AML-193 (cell line): ENCODE data around the gene APPL2.
"Not testable (repeated sequence)": the region's sequence is repeated elsewhere in the genome, so short reads cannot be mapped to it uniquely, and the experiment has no call there.

Experiments
- DNase-seq, 2 experiments: peaks; one replicate each; lab custom pipeline; 2025; lab: John Stamatoyannopoulos, UW

APPL2 gene

DNA sequence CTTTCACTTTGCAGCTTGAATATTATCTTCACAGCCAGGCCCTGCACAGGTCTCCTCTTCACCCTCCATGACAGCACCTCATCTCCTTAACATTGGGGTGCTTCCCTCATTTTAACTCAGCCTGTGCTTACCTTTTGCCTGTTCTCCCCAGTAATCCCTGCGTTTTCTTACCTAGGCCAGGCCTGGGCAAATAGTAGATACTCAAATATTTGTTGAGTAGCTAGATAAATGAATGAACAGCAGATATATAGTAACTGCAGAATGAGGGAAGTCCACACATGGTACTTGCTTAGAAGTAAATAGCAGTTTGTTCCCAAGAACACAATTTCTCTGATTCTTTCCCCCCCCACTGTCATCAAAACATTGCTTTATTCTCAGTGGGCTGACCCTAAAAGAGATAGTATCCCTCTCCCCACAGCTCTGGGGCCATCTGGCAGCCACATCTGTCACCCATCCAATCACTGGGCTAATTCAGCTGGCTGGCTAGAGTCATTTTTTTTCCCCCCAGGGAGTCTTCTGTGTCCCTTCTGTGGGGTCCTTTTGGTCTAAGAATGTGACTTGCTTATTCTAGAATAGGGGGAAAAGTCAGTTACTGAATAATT is 43.2 kb downstream of the APPL2 start:
- DNase-seq = no peak

DNA sequence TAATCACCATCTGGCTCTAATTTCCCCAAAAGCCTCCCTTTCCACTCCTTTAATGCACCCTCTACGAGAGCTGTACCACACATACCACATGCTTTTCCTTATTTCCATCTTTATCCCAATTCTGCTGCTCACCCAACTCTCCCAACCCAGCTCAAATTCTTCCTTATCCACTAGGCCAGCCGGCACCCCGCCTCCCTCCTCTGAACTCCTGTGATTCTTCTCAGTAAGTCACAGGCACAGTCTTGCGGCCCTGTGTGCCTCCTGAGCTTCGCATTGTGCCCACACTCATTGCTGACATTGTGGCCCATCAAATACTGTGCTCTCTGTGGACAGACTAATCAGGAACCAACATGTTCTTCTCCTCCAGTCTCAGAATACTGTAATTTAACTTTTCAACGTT is 45.4 kb downstream of the APPL2 start:
- DNase-seq = no peak

DNA sequence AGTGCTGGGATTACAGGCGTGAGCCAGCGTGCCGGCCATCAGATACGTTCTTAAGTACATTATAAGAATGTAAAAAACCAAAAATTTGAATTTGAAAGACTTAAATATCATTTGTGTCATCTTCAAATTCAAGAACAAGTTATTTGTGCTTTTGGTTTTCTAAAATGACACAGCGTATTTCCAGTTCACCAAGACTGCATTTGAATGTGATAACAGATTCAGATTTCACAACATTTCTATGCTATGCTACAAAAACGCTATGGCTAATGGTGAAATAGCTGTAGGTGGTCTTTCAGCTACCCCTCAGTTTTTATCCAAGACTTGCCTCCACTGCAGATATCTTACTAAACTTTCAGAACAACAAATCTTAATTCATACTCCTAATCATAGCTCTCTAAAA is 46.7 kb downstream of the APPL2 start:
- DNase-seq = no peak

DNA sequence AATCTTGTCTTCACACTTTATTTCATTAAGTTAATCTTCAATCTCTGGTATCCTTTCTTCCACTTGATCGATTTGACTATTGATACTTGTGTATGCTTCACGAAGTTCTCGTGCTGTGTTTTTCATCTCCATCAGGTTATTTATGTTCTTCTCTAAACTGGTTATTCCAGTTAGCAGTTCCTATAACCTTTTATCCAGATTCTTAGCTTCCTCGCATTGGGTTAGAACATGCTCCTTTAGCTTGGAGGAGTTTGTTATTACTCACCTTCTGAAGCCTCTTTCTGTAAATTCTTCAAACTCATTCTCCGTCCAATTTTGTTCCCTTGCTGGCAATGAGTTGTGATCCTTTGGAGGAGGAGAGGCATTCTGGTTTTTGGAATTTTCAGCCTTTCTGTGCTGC is 52.0 kb downstream of the APPL2 start:
- DNase-seq = not testable (repeated sequence)

DNA sequence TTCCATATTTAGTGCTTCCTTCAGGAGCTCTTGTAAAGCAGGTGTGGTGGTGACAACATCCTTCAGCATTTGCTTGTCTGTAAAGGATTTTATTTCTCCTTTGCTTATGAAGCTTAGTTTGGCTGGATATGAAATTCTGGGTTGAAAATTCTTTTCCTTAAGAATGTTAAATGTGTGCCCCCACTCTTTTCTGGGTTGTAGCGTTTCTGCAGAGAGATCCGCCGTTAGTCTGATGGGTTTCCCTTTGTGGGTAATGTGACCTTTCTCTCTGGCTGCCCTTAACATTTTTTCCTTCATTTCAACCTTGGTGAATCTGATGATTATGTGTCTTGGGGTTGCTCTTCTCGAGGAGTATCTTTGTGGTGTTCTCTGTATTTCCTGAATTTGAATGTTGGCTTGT is 52.6 kb downstream of the APPL2 start:
- DNase-seq = not testable (repeated sequence)

DNA sequence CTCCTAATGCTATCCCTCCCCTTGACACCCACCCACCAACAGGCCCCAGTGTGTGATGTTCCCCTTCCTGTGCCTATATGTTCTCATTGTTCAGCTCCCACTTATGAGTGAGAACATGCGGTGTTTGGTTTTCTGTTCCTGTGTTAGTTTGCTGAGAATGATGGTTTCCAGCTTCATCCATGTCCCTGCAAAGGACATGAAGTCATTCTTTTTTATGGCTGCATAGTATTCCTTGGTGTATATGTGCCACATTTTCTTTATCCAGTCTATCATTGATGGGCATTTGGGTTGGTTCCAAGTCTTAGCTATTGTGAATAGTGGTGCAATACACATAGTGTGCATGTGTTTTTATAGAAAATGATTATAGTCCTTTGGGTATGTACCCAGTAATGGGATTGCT is 56.9 kb downstream of the APPL2 start:
- DNase-seq = not testable (repeated sequence)

DNA sequence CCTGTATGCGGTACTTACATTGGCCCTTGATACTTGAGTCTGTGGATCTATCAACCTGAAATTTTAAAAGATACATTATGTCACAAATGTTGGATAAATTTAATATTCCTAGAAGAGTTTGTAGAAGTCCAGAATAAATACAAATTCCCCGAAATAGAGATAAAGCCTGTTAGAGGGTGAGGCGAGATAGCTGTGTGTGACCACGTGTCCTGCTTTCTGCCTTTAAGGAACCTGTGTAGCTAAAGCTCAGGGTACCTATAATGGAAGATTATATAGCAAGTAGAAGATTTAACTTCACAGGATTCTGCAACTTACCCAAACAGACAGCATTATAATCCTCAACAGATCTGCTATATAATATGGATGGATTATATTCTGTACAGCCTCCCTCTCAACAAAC is 58.8 kb downstream of the APPL2 start:
- no peak for DNase-seq

DNA sequence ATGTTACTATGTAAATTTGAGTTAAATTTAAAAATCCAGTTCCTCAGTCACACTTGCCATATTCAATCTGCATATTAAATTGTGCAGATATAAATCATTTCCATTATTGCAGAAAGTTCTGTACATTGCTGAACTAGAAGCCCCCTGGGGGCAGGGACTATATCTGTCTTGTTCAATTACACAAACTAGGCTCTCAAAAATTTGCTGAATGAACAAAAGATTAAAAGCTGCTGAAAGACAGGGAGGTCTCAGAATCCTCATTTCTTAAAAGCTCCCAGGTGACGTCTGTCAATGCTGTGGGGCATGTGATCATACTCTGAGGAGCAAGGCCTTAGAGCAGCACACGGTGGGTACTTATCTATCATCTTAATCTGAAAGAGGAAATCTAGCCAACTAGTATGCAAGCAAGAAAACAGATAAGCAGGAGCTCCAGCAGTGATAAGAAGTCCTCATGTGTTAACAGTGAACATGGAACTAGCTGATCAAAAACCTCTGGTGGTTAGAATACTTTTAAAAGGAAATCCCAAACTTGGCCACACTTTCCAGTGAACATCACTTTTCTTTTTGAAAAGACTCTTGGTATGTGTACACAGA is 60.5 kb downstream of the APPL2 start:
- no peak for DNase-seq

DNA sequence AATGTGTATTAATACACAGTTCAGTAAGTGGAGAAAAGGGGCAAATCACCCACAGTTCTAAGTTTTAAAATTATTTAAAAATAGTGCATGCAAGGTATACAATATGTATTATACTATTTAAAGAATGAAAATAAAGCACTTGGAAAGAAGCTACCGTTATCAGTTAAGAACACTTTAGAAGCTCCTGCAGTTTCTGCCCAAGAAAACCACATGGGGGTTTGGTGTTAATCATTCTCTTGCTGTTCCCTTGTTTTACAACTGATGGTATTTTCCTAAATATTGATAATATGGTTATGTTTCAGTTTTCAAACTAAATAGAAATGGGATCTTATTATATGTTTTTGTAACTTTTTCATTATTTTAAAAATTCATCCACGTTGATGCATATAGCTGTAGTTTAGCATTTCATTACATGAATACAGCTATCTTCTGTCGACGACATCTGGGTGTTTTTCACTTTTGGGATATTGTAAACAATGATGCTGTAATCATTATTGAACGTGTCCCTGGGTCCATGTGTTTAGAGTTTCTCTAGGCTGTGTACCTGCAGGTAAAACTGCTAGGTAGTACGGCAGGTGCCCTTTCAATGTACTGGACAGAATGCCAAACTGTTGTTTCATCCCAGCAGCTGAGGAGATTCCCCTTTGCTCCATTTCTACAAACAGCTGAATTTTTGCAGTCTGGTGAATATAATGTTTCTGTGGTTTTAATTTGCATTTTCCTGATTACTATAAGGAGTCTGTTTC is 64.1 kb downstream of the APPL2 start:
- no peak for DNase-seq

DNA sequence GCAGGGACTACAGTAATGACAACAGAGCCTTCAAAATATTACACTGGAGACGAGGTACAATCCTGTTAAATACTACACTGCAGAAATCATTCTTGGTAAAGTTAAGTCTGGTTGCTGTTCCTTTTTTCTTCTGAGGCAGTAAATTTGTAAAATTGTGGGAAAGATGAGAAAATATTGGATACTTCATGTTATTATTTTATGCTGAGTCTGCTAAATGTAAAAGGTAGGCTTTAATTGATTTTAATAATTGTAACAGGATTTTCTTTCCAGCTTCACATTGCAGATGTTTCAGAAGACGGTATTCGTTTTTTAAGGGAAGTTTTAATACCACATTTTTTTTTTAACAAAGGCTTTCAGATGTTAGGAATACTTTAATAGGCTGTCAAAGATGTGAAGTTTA is 65.8 kb downstream of the APPL2 start:
- no peak for DNase-seq

DNA sequence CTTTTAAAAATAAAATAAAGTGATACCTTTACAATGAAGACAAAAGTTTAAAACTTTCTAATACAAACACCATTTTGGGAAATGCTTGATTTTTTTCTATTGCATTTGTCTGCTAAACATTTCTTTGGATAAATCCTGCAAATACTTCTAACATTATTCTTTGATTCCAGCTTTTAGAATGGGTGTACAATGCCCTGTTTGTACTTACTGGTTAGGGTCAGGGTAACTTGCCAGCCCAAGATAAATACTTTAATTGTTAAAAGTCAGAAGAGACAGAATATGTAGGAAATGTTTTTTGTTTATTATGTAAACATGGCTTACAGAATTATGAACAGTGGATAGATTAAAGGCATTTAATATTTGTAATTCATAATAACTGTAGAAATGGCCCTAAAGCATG is 68.0 kb downstream of the APPL2 start:
- no peak for DNase-seq

DNA sequence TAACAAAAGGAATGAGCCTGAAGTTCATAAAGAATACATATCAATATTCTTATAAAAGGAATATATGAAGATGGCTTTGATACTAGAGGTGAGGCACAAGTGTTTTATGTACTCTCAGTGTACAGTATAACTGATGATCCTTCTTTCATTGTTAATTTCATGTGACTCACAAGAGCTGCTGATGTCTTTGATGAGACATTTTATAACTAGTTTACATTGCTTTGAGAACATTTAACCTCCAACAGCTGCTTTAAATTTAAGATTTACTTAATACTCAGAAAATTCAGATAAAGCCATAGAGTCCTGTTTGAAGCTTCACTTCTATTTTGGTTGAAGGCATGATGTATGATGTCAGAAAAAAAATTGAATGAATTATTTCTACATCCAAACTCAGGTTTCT is 68.6 kb downstream of the APPL2 start:
- no peak for DNase-seq

DNA sequence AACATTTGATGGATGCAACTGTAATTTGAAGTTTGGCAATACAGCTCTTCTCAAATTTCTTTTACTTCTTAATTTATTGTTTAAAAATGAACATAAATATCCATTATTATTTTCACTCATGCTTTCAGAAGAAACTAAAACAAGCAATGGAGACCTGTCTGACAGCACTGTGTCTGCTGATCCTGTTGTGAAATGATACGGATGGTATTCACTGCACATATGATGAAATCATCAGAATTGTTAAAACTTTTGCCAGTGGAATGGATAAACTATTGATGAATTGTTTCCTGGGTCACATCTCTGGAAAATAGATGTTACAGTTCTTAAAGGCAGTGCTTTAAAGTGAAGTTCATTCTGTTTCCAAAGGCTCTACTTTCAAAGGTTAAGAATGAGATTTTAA is 69.2 kb downstream of the APPL2 start:
- no peak for DNase-seq

DNA sequence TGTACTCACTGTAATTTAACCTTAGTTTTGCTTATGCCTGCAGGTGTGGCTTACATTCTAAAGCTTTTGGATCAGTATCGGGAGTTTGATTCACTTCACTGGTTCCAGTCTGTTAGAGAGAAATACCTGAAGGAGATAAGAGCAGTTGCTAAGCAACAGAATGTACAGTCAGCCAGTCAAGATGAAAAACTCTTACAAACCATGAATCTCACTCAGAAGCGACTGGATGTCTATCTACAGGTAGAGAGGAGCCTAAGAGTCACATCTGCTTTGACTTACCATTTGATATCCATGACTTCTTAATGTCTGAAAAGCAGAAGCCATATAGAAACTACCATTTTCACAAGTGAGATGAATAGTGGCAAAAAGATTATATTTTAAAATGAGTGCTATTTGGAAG is 71.9 kb downstream of the APPL2 start:
- DNase-seq = no peak

DNA sequence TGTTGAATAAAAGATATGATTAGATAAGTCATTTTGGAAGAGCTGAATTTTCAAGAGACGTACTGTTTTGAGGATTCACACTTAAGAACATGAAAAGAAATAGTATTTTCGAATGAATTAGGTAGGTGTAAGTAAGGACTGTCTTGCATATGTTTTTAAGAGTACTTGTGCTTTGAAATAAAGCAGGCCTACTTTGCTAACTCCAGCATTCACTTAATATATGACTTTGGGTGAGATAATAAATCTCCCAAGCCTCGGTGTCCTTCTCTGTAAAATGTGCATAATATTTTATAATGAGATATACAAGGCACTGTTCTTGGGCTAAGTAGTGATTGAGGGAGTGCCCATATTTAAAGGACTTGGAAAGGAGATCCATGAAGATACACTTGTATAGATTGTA is 73.8 kb downstream of the APPL2 start:
- no peak for DNase-seq

DNA sequence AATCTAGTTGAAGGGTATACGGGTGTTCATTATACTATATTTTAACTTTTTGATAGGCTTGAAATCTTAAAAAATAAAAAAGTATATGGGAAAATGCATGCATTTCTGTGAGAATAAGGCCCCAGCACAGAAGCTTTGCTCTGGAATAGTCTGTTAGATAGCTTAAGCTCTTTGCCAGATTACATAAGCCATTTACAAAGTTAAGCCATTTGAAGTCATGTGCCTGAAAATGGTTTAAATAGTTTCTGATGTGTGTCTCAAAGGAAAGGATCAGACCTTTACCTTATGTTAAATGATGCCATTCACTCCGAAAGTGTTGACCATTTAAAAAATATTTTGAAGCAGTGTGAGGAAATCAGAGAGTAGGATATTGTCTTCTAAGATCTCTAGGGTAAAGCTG is 77.1 kb downstream of the APPL2 start:
- no peak for DNase-seq

DNA sequence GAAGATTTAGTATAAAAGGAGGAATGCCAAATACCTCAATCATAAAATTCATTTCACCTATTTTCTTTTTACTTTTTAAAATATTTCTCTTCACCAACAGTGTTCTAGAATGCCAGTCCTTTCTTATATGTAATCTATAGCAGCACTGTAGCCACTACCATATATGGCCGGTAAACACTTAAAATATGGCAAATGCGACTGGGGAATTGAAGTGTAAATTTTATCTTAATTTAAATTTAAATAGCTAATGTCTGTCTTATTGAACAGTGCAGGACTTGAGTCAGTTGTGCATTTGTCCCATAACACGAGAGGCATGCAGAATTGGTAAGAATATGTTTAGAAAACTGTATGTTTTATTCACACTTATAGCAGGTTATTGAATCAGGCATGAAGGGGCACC is 78.4 kb downstream of the APPL2 start:
- no peak for DNase-seq

DNA sequence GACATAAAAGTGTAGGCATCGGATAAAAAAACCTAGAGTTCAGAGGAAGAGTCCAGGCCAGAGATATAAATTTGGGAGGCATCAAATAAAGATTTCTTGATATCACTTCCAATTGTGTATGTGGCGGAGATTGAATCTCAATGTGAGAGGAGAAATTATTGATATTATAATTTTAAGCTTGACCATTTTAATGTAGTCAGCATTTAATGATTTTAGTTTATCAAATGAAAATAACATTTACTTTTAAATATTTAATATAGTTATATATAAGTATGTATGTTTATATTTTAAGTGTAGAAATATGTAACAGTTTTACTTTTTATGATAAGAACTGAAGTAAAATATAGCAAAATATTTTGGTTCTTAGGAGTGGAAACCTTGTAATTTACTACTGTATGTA is 79.7 kb downstream of the APPL2 start:
- DNase-seq = no peak

DNA sequence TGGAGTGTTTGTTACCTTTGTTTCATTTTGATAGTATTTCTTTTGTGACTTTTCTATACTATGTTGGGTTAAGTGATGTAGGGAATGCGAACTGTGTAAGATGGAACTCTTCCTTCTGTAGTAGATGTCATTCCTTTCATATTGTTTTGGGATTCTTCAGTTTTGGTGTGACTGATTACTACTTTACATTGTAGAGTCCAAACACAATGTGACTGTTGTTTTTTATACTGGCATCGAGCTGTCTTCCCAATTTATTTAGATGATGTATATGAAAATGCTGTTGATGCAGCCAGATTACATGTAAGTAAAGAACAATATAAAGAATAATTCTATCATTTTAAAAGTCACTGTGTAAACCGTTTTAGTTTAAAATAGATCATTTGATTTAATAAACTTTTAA is 93.7 kb downstream of the APPL2 start:
- DNase-seq = no peak

DNA sequence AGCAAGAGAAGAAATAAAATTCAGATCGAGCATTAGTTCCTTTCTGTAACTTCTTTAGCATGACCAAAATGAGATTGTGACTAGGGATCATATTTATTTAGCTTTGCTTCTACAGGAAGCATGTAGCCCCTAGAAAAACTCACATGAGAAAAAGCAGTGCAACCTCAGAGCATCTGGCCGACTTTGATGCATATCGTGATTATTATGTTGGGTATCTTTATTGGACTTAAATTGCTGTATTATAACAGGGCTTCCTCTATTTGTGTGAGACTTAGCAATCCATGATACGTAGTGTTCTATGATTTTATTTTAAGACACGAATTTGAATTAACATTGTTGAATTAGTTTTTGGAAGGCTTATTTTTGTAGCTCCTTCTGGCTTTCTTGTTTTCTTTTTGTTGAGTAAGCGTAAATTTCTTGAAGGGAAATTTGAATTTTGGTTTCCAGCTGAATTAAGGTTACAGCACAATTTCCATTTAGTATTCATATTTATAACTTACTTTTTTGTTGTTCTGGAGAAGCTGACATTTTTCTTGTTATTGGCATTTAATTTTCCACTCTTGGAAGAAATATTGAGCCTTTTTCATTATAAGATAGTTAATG is 94.6 kb downstream of the APPL2 start:
- no peak for DNase-seq

DNA sequence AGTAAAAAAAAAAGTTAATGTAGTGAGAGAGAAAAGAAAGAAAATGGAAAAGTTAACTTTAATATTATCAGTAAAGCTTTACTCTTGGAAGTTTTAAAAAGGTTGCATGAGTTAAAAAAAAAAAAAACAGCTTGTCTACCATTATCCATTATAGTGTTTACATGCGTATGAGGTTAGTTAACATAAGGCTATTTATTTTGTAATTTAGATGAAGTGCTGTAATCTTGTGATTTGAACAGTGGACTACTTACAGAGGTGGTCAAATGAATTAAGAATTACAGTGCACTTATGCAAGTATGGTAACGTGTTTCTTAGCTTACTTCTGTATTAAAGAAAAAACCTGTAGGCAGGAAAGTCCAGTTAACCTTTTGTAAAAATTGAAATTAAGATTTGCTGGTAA is 97.7 kb downstream of the APPL2 start:
- no peak for DNase-seq
